ENCODE data around the gene CENPC. TPM values are rescaled to one million over a fixed set of nuclear protein-coding genes. Genes with fewer than 3 reads are reported as not detected.

Gene CENPC
- total RNA-seq, 1 donor from 2014 or later, result 18.2 TPM

Other genes with a start within 250 kb of the CENPC start
- not detected in 2 replicates for gene STAP1, start 13.2 kb upstream of the CENPC start, total RNA-seq
- gene UBA6, start 155.7 kb upstream of the CENPC start, total RNA-seq, result 224 and 262 TPM in 2 replicates
- gene GNRHR, start 208.9 kb upstream of the CENPC start, total RNA-seq, result not detected in 2 replicates